Left ventricle myocardium inferior (tissue), 1 donor: ENCODE data around the gene SETDB1. TPM values are rescaled to one million over a fixed set of nuclear protein-coding genes. Genes with fewer than 3 reads are reported as not detected.

Experiments used
- DNase-seq: peaks from one replicate; pipeline ENCODE4 v3.0.0-alpha.2; 2020
- H3K27ac ChIP-seq: fragments of 200-600 bp; replicated peaks from 2 replicates; pipeline ENCODE4 v1.8.0; 2021
- H3K27me3 ChIP-seq: fragments of 200-600 bp; 2 replicates; pipeline ENCODE4 v1.8.0; 2021; ENCODE audit warnings: low read depth
- H3K36me3 ChIP-seq: fragments of 200-600 bp; 2 replicates; pipeline ENCODE4 v1.8.0; 2021
- H3K4me1 ChIP-seq: fragments of 200-600 bp; 2 replicates; pipeline ENCODE4 v1.8.0; 2021
- H3K4me3 ChIP-seq: fragments of 200-600 bp; 2 replicates; pipeline ENCODE4 v1.8.0; 2021; ENCODE audit warnings: mild to moderate bottlenecking, moderate library complexity
- H3K9me3 ChIP-seq: fragments of 200-600 bp; replicated peaks from 2 replicates; pipeline ENCODE4 v1.8.0; 2021
- intact Hi-C: fragments of 100-400 bp; cut with micrococcal nuclease; formaldehyde crosslinking; loops from one replicate; pipeline ENCODE4 v1.11.0; 2022
- total RNA-seq: library from RNA; stranded (reverse); fragmentation: NEBNext Ultra II Directional; extraction: Animal tissue kit (Norgen Biotek cat#: 25700); gene quantifications from one replicate; pipeline ENCODE4 v1.2.1, GENCODE V29; 2021
- TF ChIP-seq, protein P1 (sequence below): fragments of 200-600 bp; IDR thresholded peaks from 2 replicates; pipeline ENCODE4 v1.8.0; 2021; ENCODE audit warnings: antibody characterized with exemption, mild to moderate bottlenecking, borderline replicate concordance
- donor health status: DM: no; HTN: yes; CAD: no; lungs with severe emphysema.

Gene SETDB1
- total RNA-seq, 1 donor from 2014 or later = 17.2 TPM

DNA sequence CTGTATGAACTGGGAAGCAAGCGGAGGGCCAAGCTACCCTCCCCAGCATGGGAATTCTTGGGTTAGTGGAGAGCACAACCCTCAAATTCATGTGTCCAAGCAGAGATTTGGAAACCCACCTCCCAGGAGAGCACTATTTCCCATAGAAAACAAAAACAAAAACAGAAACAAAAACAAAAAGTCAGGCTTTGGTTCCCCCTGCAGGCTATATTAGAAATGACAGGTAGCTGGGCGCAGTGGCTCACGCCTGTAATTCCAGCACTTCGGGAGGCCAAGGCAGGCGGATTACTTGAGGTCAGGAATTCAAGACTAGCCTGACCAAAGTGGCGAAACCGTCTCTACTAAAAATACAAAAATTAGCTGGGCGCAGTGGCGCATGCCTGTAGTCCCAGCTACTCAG lies 69.7 kb downstream of the SETDB1 start:
- H3K27me3 ChIP-seq = no peaks in the 10 kb centered on the region
- peaks cover 18% of the 10 kb centered on the region for H3K4me1 ChIP-seq
- H3K9me3 ChIP-seq = no peaks in the 10 kb centered on the region
- TF ChIP-seq, protein P1, sequence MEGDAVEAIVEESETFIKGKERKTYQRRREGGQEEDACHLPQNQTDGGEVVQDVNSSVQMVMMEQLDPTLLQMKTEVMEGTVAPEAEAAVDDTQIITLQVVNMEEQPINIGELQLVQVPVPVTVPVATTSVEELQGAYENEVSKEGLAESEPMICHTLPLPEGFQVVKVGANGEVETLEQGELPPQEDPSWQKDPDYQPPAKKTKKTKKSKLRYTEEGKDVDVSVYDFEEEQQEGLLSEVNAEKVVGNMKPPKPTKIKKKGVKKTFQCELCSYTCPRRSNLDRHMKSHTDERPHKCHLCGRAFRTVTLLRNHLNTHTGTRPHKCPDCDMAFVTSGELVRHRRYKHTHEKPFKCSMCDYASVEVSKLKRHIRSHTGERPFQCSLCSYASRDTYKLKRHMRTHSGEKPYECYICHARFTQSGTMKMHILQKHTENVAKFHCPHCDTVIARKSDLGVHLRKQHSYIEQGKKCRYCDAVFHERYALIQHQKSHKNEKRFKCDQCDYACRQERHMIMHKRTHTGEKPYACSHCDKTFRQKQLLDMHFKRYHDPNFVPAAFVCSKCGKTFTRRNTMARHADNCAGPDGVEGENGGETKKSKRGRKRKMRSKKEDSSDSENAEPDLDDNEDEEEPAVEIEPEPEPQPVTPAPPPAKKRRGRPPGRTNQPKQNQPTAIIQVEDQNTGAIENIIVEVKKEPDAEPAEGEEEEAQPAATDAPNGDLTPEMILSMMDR = peak; percentile 88
- peak; percentile 28 for DNase-seq
- peaks cover 42% of the 10 kb centered on the region for H3K36me3 ChIP-seq
- intact Hi-C loops = no loop called here
- H3K27ac ChIP-seq = peak overlapping the region; percentile 73
- H3K4me3 ChIP-seq = peak overlapping the region; percentile 36

DNA sequence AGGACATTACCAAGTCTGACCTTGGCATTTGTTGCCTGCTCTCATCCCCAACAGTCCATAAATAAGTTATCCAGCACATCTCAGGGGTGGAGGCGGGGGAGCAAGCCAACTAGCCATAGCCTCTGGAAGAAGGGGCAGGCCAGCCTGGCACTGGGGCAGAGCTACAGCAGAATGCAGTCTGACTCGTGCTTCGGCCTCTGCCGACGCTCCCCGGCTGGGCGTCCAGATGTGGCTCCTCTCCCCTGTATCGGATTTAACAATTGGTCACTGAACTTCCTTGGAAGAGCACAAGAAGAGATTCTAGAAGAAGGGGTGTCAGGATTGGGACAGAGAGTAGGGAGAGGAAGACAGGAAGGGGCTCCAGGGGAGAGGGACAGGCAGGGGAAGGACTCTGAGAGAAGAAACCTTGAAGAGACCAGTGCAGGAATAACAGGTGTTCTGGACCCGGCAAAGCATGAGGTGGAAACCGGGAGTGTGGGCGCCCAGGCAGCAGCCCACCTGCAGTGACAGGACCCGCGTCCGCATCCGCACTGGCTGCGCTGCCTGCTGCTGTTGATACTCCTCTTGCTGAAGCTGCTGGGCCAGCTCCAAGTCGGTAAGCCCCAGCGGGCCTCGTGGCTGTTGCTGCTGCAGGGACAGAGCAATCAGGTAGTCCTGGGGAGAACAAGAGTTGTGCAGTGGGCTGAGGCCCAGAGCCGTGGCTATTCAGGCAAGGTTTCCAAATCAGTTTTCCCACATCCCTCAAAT lies 71.1 kb downstream of the SETDB1 start:
- intact Hi-C loops = no loop called here
- Histone ChIP-seq H3K27me3 (no peaks in the 10 kb centered on the region), H3K27ac (no peak overlapping the region), H3K4me3 (no peak overlapping the region), H3K4me1 (peaks cover 29% of the 10 kb centered on the region), H3K9me3 (no peaks in the 10 kb centered on the region), H3K36me3 (peaks cover 56% of the 10 kb centered on the region)
- DNase-seq = no peak
- TF ChIP-seq, protein P1 = no peak

DNA sequence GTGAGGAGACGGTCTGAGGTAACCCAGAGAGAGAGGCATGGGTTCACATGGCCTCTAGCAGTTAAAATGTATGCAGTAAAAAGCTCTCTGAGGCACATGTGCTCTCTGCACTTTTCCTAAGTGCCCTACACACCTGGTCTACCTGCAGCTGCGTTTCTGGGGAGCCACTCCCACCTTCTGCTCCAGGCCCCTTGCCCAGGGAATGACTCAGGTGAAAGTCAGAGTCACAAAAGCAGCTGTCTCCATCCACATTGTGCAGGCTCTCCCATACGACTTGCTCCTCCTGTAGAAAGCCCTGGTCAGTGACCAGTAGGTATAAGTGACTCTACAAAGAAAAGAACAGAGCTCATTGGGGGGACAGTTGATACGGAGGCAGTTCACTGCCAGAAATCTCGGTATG lies 71.8 kb downstream of the SETDB1 start:
- peaks cover 60% of the 10 kb centered on the region for H3K36me3 ChIP-seq
- DNase-seq = no peak
- no peak overlapping the region for H3K27ac ChIP-seq
- H3K4me3 ChIP-seq = no peak overlapping the region
- peaks cover 36% of the 10 kb centered on the region for H3K4me1 ChIP-seq
- intact Hi-C loops = no loop called here
- H3K27me3 ChIP-seq = no peaks in the 10 kb centered on the region
- TF ChIP-seq, protein P1 = no peak
- H3K9me3 ChIP-seq = no peaks in the 10 kb centered on the region

DNA sequence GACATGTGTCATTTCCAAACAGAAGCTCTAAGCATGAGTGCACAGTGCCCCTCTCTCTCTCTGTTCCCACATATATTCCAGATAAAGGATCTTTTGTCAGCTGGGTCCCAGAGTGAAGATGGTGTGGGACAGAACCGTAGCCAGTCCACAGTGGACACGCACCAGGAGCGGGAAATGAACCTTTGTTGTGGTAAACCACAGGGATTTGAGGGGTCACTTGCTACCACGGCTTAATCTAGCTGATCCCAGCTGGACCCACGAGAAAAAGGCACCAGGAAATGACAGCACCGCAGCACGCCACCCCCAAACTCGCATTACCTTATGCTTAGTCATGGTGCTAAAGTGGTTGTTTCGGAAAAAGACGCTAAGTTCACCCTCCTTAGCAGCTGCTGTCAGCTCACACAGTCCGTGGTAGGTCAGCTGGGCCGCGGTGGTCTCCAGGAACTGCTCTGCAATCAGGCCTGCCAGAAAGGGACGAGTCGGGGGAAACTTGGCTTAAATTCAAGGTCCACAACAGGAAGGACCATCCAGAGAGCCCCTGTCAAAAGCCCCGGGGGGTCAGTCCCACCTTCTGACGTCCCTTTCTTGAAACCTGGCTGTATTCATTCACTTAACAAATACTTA lies 73.0 kb downstream of the SETDB1 start:
- no peaks in the 10 kb centered on the region for H3K9me3 ChIP-seq
- peaks cover 48% of the 10 kb centered on the region for H3K4me1 ChIP-seq
- no peaks in the 10 kb centered on the region for H3K27me3 ChIP-seq
- peak overlapping the region; percentile 1 for H3K27ac ChIP-seq
- intact Hi-C loops = no loop called here
- no peak overlapping the region for H3K4me3 ChIP-seq
- DNase-seq = no peak
- TF ChIP-seq, protein P1 = no peak
- peaks cover 60% of the 10 kb centered on the region for H3K36me3 ChIP-seq

DNA sequence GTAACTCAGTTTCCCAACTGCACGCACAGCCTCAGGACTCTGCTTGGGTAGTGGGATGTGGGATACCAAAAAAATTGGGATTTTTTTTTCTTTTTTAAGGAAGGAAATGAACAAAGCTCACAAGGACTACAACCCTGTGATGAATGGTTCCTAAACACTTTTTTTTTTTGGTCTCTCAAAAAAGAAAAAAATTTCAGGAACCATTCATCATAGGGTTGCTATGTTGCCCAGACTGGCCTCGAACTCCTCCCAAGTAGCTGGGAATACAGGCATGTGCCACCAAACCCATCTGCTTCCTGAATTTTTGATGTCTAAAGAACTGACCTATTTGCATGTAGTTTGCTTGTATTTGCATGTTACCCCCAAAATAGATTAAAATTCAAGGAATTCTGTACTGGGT lies 73.8 kb downstream of the SETDB1 start:
- Histone ChIP-seq H3K27ac (no peak overlapping the region), H3K36me3 (peaks cover 60% of the 10 kb centered on the region), H3K27me3 (no peaks in the 10 kb centered on the region), H3K4me1 (peaks cover 53% of the 10 kb centered on the region), H3K4me3 (no peak overlapping the region), H3K9me3 (no peaks in the 10 kb centered on the region)
- DNase-seq = no peak
- TF ChIP-seq, protein P1 = no peak
- intact Hi-C loops = loop anchor here (10.0 kb wide), 1 partner anchor 65 kb away; the partner anchor contains the start of gene MLLT11
